OCI-LY7 (cell line): ENCODE data around the gene RELN. TPM values are rescaled to one million over a fixed set of nuclear protein-coding genes. Genes with fewer than 3 reads are reported as not detected.

ENCODE experiments used
- BruUV-seq: library from RNA; stranded (reverse); fragments of 400-500 nt; replicated peaks from 2 replicates; lab custom pipeline; 2021; lab: Mats Ljungman, UMichigan
- CTCF ChIA-PET: fragments of 300-600 bp; sonication (Branson Sonifier 250); formaldehyde crosslinking; loops from one replicate; lab custom pipeline; 2022; ENCODE audit warnings: antibody characterized with exemption; ENCODE audit not compliant: unreplicated experiment; lab: Charles Lee
- POLR2A ChIA-PET: fragments of 300-600 bp; sonication (Branson Sonifier 250); formaldehyde crosslinking; loops from one replicate; lab custom pipeline; 2022; ENCODE audit warnings: antibody characterized with exemption; lab: Charles Lee
- DNase-seq: peaks from one replicate; pipeline ENCODE4 v3.0.0-alpha.2; 2015; ENCODE audit warnings: low spot score
- H2AFZ ChIP-seq: fragments of 200-600 bp; sonication (generic), shearing (Covaris generic); 2 replicates; pipeline ENCODE4 v1.6.1; 2014; ENCODE audit warnings: mild to moderate bottlenecking, antibody characterized with exemption, low read length, moderate library complexity
- H3K27ac ChIP-seq: fragments of 200-600 bp; sonication (generic); 2 replicates; pipeline ENCODE4 v1.5.1; 2014; ENCODE audit warnings: mixed run types, low read depth, mild to moderate bottlenecking, moderate library complexity, low read length, inconsistent platforms; ENCODE audit not compliant: poor library complexity, severe bottlenecking
- H3K36me3 ChIP-seq: fragments of 200-600 bp; sonication (generic); 2 replicates; pipeline ENCODE4 v1.6.1; 2014; ENCODE audit warnings: mild to moderate bottlenecking, antibody characterized with exemption, low read length, moderate library complexity, mixed read lengths; ENCODE audit not compliant: insufficient read depth
- H3K4me1 ChIP-seq: fragments of 200-600 bp; sonication (generic); 2 replicates; pipeline ENCODE4 v1.5.1; 2014; ENCODE audit warnings: mild to moderate bottlenecking, low read length; ENCODE audit not compliant: insufficient read depth, poor library complexity, severe bottlenecking
- H3K4me2 ChIP-seq: fragments of 200-600 bp; sonication (generic); 2 replicates; pipeline ENCODE4 v1.6.1; 2014; ENCODE audit warnings: mild to moderate bottlenecking, low read length
- H3K4me3 ChIP-seq: fragments of 200-600 bp; sonication (generic); 2 replicates; pipeline ENCODE4 v1.5.1; 2014; ENCODE audit warnings: mild to moderate bottlenecking, low read depth, low read length; ENCODE audit not compliant: poor library complexity, severe bottlenecking
- H3K79me2 ChIP-seq: fragments of 200-600 bp; sonication (generic); 2 replicates; pipeline ENCODE4 v1.6.1; 2016; ENCODE audit warnings: low read depth, mild to moderate bottlenecking, low read length, moderate library complexity, mixed read lengths; ENCODE audit not compliant: insufficient read depth
- H3K9me2 ChIP-seq: fragments of 200-600 bp; sonication (generic); 2 replicates; pipeline ENCODE4 v1.6.1; 2016; ENCODE audit warnings: mild to moderate bottlenecking, low read length, mixed read lengths; ENCODE audit not compliant: insufficient read depth
- H3K9me3 ChIP-seq: fragments of 200-600 bp; sonication (generic); 2 replicates; pipeline ENCODE4 v1.6.1; 2014; ENCODE audit warnings: mild to moderate bottlenecking, mixed run types, low read length, mixed read lengths
- H4K20me1 ChIP-seq: fragments of 200-600 bp; sonication (generic); 2 replicates; pipeline ENCODE4 v1.6.1; 2014; ENCODE audit warnings: mild to moderate bottlenecking, antibody characterized with exemption, low read length, moderate library complexity, mixed read lengths; ENCODE audit not compliant: insufficient read depth
- CTCF ChIP-seq: fragments of 200-600 bp; sonication (generic); conservative IDR thresholded peaks from 2 replicates; pipeline ENCODE4 v1.5.1; 2014; ENCODE audit warnings: mild to moderate bottlenecking, antibody characterized with exemption, low read length, moderate library complexity, mixed read lengths
- EZH2phosphoT487 ChIP-seq: fragments of 200-600 bp; sonication (generic); IDR thresholded peaks from 2 replicates; pipeline ENCODE4 v1.6.1; 2018; ENCODE audit warnings: low read depth, borderline replicate concordance, mild to moderate bottlenecking, mixed run types, antibody characterized with exemption, low read length, moderate library complexity, mixed read lengths
- intact Hi-C: fragments of 100-400 bp; cut with micrococcal nuclease; formaldehyde crosslinking; loops from one replicate; pipeline ENCODE4 v1.10.0; 2022; ENCODE audit not compliant: unreplicated experiment
- total RNA-seq, 2 experiments: library from RNA; depleted of rRNA in 1 of 2; stranded (reverse); fragments of >200 nt in 1 of 2; shearing (Covaris generic) in 1 of 2; gene quantifications; 2 replicates each; pipeline ENCODE4 v1.2.3, GENCODE V29; 2014 to 2022

RELN gene
- total RNA-seq, 2 experiments from 2014 or later, result not detected

- ChIA-PET CTCF (no interaction called here), POLR2A (interaction anchor here (0.5 to 0.7 kb wide), 3 partner anchors 8 to 203 kb away, joined by 3 to 4 read pairs (median 4); no protein-coding TSS in a partner anchor)
- no TSS peak for BruUV-seq
- no peak for TF ChIP-seq CTCF
- TF ChIP-seq EZH2phosphoT487, result no peak
- no peaks in the 10 kb centered on the region for H3K9me2 ChIP-seq
- H3K4me2 ChIP-seq, result no peak overlapping the region
- no peaks in the 10 kb centered on the region for H3K4me1 ChIP-seq
- no peak overlapping the region for H3K4me3 ChIP-seq
- H3K36me3 ChIP-seq, result no peaks in the 10 kb centered on the region
- no peak overlapping the region for H2AFZ ChIP-seq
- intact Hi-C loops, result no loop called here
- H3K9me3 ChIP-seq, result no peaks in the 10 kb centered on the region
- DNase-seq, result no peak
- no peaks in the 10 kb centered on the region for H3K79me2 ChIP-seq
- H4K20me1 ChIP-seq, result no peaks in the 10 kb centered on the region
- no peak overlapping the region for H3K27ac ChIP-seq
These were observed 47.5 kb downstream of the RELN start for GRCh38 chr7:103941976-103942375.

DNA sequence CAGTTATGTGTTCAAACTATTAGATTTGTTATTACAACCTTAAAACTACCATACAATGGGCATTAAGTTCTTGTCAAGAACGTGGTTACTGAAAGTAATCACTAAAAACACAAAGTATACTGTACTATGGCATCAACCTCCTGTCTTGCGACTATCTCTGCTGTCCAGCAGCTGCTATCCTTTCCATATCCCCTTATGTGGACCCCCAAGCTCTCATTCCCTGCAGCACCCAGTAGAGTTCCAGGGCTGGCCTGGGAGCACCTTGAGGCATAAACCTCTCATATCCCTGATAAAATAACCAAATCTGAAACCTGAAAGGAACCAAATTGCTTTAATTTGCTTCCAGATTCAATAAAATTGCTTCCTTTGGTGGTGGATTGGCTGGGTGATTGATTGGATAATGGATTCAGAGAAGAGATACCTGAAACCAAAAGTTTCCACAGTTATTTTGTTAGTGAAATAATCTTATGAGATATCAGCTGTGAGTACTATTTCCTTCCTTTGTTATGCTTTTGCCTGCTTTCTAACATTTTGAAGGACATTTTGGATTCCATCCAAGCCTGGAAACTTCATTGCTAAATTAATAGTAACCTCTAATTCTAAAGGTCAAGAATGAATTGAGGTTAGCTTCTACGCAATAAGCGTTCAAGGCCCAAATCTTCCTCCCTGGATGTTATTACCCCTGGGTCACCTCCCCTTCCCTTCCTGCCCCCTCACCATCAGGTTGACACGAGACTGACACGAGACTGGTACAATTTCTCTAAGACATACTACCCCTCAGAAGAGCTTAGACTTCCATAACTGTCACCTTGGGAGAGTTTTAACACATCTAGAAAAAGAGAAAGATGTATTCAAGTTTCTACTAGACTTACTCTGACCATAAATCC lies 48.8 kb downstream of the RELN start:
- no TSS peak for BruUV-seq
- intact Hi-C loops, result no loop called here
- no peaks in the 10 kb centered on the region for H3K9me3 ChIP-seq
- no peaks in the 10 kb centered on the region for H3K36me3 ChIP-seq
- no peak overlapping the region for H3K4me3 ChIP-seq
- no peaks in the 10 kb centered on the region for H3K79me2 ChIP-seq
- no peaks in the 10 kb centered on the region for H4K20me1 ChIP-seq
- TF ChIP-seq CTCF (no peak), EZH2phosphoT487 (no peak)
- no peak overlapping the region for H3K4me2 ChIP-seq
- ChIA-PET CTCF (no interaction called here), POLR2A (no interaction called here)
- H3K27ac ChIP-seq, result no peak overlapping the region
- no peaks in the 10 kb centered on the region for H3K9me2 ChIP-seq
- no peak for DNase-seq
- no peaks in the 10 kb centered on the region for H3K4me1 ChIP-seq
- H2AFZ ChIP-seq, result no peak overlapping the region

DNA sequence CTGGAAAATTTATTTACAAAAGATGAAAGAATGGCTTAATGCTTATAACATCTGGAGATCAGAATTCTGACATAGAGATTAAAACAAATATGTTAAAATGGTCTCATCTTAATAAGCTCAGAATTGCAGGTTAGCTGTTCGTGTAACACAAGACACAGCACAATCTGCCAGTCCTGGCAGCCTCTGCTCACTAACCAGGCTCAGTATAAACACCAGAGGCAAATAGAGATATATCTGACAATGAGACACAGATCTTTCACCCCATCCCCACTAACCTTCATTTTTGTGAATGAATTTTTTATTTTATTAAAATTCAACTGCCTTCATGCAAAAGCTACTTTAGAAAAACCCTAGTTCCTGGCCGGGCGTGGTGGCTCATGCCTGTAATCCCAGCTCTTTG lies 51.8 kb downstream of the RELN start:
- BruUV-seq, result no TSS peak
- intact Hi-C loops, result no loop called here
- CTCF ChIA-PET, result no interaction called here

More for the DNA sequence above, 51.8 kb downstream of the RELN start:
- POLR2A ChIA-PET, result interaction anchor here (0.6 kb wide), 1 partner anchor 486 kb away, joined by 3 read pairs; no protein-coding TSS in a partner anchor
- Histone ChIP-seq H2AFZ (no peak overlapping the region), H3K27ac (no peak overlapping the region), H3K4me1 (no peaks in the 10 kb centered on the region), H3K36me3 (no peaks in the 10 kb centered on the region), H3K4me3 (no peak overlapping the region), H4K20me1 (no peaks in the 10 kb centered on the region), H3K4me2 (no peak overlapping the region), H3K9me3 (no peaks in the 10 kb centered on the region), H3K9me2 (no peaks in the 10 kb centered on the region), H3K79me2 (no peaks in the 10 kb centered on the region)
- TF ChIP-seq CTCF, result no peak
- TF ChIP-seq EZH2phosphoT487, result no peak
- no peak for DNase-seq
